HCT116 (cell line): ENCODE measurements around the gene SYNJ2. TPM values are rescaled to one million over a fixed set of nuclear protein-coding genes. Genes with fewer than 3 reads are reported as not detected.

Experiments
- ATAC-seq: fragments of 200-7000 bp; cut with Tn5 transposase; 2 replicates; pipeline ENCODE4 v1.9.1; 2020; ENCODE audit warnings: mild to moderate bottlenecking, moderate library complexity
- BruUV-seq: library from RNA; stranded (reverse); fragments of 400-500 nt; replicated peaks from 2 replicates; lab custom pipeline; 2021; lab: Mats Ljungman, UMichigan
- CTCF ChIA-PET: fragments of 300-600 bp; sonication (Branson Sonifier 250); formaldehyde crosslinking; loops from one replicate; lab custom pipeline; 2021; ENCODE audit warnings: antibody characterized with exemption; lab: Charles Lee
- POLR2A ChIA-PET: fragments of 300-600, 350-600 bp; sonication (Branson Sonifier 250); formaldehyde crosslinking; loops from one replicate; lab custom pipeline; 2021; ENCODE audit warnings: antibody characterized with exemption; lab: Charles Lee
- RAD21 ChIA-PET, 2 experiments: fragments of 300-600 bp; sonication (Branson Sonifier 250); formaldehyde crosslinking; loops; one replicate each; lab custom pipeline; 2023; ENCODE audit warnings: low total read pairs in 2 of 2; ENCODE audit not compliant: uncharacterized antibody in 2 of 2, unreplicated experiment in 2 of 2, low non-redundant PET in 1 of 2; lab: Charles Lee
- DNase-seq: peaks from one replicate; pipeline ENCODE4 v3.0.0-alpha.2; 2010; ENCODE audit warnings: low read depth, low spot score
- H2AFZ ChIP-seq: fragments of 200-600 bp; shearing (Covaris generic), sonication (generic); 2 replicates; pipeline ENCODE4 v1.6.1; 2017; ENCODE audit warnings: low read depth, mixed run types, mixed read lengths, antibody characterized with exemption, low read length; ENCODE audit not compliant: poor library complexity, severe bottlenecking
- H3K27ac ChIP-seq: 2 replicates; pipeline ENCODE4 v1.5.1; 2012; ENCODE audit warnings: low read depth, low read length
- H3K27me3 ChIP-seq: fragments of 200-600 bp; sonication (generic); 2 replicates; pipeline ENCODE4 v1.6.1; 2016; ENCODE audit warnings: mixed run types, low read length, mixed read lengths; ENCODE audit not compliant: insufficient read depth
- H3K36me3 ChIP-seq, 2 experiments: fragments of 200-500 bp in 1 of 2; fragments of 200-600 bp in 1 of 2; sonication (Bioruptor generic) in 1 of 2; sonication (generic) in 1 of 2; 2 replicates each; pipeline versions ENCODE4 v1.5.1 to v1.6.1; 2014 to 2016; ENCODE audit warnings: low read length in 2 of 2, inconsistent platforms in 1 of 2, mixed read lengths in 1 of 2, mixed run types in 1 of 2; ENCODE audit not compliant: insufficient read depth in 2 of 2, control insufficient read depth in 1 of 2
- H3K4me1 ChIP-seq, 2 experiments: fragments of 200-600 bp in 1 of 2; sonication (generic) in 1 of 2; 2 replicates each; pipeline versions ENCODE4 v1.5.1 to v1.6.1; 2012 to 2017; ENCODE audit warnings: low read length in 2 of 2, inconsistent platforms in 1 of 2, mild to moderate bottlenecking in 1 of 2, mixed read lengths in 1 of 2, mixed run types in 1 of 2, moderate library complexity in 1 of 2; ENCODE audit not compliant: insufficient read depth in 2 of 2, control insufficient read depth in 1 of 2
- H3K4me2 ChIP-seq: fragments of 200-600 bp; sonication (generic); 2 replicates; pipeline ENCODE4 v1.6.1; 2017; ENCODE audit warnings: mixed run types, low read length, mixed read lengths
- H3K4me3 ChIP-seq, 2 experiments: fragments of 200-600 bp in 1 of 2; sonication (generic) in 1 of 2; replicated peaks in 1 of 2; 2 replicates each; pipeline ENCODE4 v1.5.1; 2011 to 2016; ENCODE audit warnings: low read length in 2 of 2, control low read depth in 1 of 2, low read depth in 1 of 2, mild to moderate bottlenecking in 1 of 2, mixed read lengths in 1 of 2, mixed run types in 1 of 2
- H3K79me2 ChIP-seq: fragments of 200-600 bp; sonication (generic); 2 replicates; pipeline ENCODE4 v1.6.1; 2017; ENCODE audit warnings: mild to moderate bottlenecking, mixed run types, low read length, moderate library complexity, mixed read lengths; ENCODE audit not compliant: insufficient read depth
- H3K9ac ChIP-seq: fragments of 200-600 bp; sonication (generic); 2 replicates; pipeline ENCODE4 v1.6.1; 2016; ENCODE audit warnings: low read length, mixed read lengths
- H3K9me2 ChIP-seq: fragments of 200-600 bp; sonication (generic), shearing (Covaris generic); 2 replicates; pipeline ENCODE4 v1.6.1; 2017; ENCODE audit warnings: mixed run types, mild to moderate bottlenecking, moderate library complexity; ENCODE audit not compliant: insufficient read depth
- H3K9me3 ChIP-seq, 2 experiments: fragments of 200-500 bp in 1 of 2; fragments of 200-600 bp in 1 of 2; sonication (Bioruptor generic) in 1 of 2; sonication (generic) in 1 of 2; 2 replicates each; pipeline ENCODE4 v1.6.1; 2014 to 2017; ENCODE audit warnings: low read length in 2 of 2, mixed read lengths in 2 of 2, inconsistent platforms in 1 of 2, low read depth in 1 of 2, mild to moderate bottlenecking in 1 of 2, mixed run types in 1 of 2, moderate library complexity in 1 of 2; ENCODE audit not compliant: control insufficient read depth in 1 of 2, insufficient read depth in 1 of 2
- H4K20me1 ChIP-seq: fragments of 200-600 bp; sonication (generic), shearing (Covaris generic); 2 replicates; pipeline ENCODE4 v1.6.1; 2017; ENCODE audit warnings: mixed run types, mild to moderate bottlenecking, moderate library complexity; ENCODE audit not compliant: insufficient read depth
- CBX3 ChIP-seq: IDR thresholded peaks from 2 replicates; pipeline ENCODE4 v1.6.1; 2012; ENCODE audit warnings: low read depth
- CEBPB ChIP-seq: IDR thresholded peaks from 2 replicates; pipeline ENCODE4 v1.6.1; 2012; ENCODE audit warnings: low read depth
- EGR1 ChIP-seq: IDR thresholded peaks from 2 replicates; pipeline ENCODE4 v1.6.1; 2012; ENCODE audit warnings: low read depth
- ELF1 ChIP-seq: IDR thresholded peaks from 2 replicates; pipeline ENCODE4 v1.6.1; 2012; ENCODE audit warnings: low read depth, borderline replicate concordance
- EZH2 ChIP-seq: fragments of 200-600 bp; sonication (generic); IDR thresholded peaks from 2 replicates; pipeline ENCODE4 v1.6.1; 2017; ENCODE audit warnings: antibody characterized with exemption, mixed run types
- EZH2phosphoT487 ChIP-seq: fragments of 200-600 bp; IDR thresholded peaks from 2 replicates; pipeline ENCODE4 v1.6.1; 2018; ENCODE audit warnings: antibody characterized with exemption, borderline replicate concordance
- FOSL1 ChIP-seq: IDR thresholded peaks from 2 replicates; pipeline ENCODE4 v1.6.1; 2012; ENCODE audit warnings: low read depth
- JUND ChIP-seq: IDR thresholded peaks from 2 replicates; pipeline ENCODE4 v1.6.1; 2012
- MAX ChIP-seq: IDR thresholded peaks from 2 replicates; pipeline ENCODE4 v1.6.1; 2012
- POLR2A ChIP-seq: IDR thresholded peaks from 2 replicates; pipeline ENCODE4 v1.7.0; 2011; ENCODE audit warnings: borderline replicate concordance; ENCODE audit not compliant: insufficient read depth, insufficient read length; ENCODE audit errors: extremely low read depth
- POLR2AphosphoS5 ChIP-seq: IDR thresholded peaks from 2 replicates; pipeline ENCODE4 v1.6.1; 2011; ENCODE audit warnings: mild to moderate bottlenecking, low read depth, low read length, moderate library complexity
- REST ChIP-seq: IDR thresholded peaks from 2 replicates; pipeline ENCODE4 v1.6.1; 2012; ENCODE audit warnings: low read depth
- SIN3A ChIP-seq: IDR thresholded peaks from 2 replicates; pipeline ENCODE4 v1.6.1; 2012; ENCODE audit warnings: low read depth
- SP1 ChIP-seq: IDR thresholded peaks from 2 replicates; pipeline ENCODE4 v1.6.1; 2012; ENCODE audit warnings: low read depth
- YY1 ChIP-seq: IDR thresholded peaks from 2 replicates; pipeline ENCODE4 v1.6.1; 2011; ENCODE audit warnings: low read length, low read depth, moderate library complexity, mild to moderate bottlenecking; ENCODE audit not compliant: insufficient replicate concordance; ENCODE audit errors: extremely low read depth
- ZBTB33 ChIP-seq: IDR thresholded peaks from 2 replicates; pipeline ENCODE4 v1.6.1; 2011; ENCODE audit warnings: mild to moderate bottlenecking, low read length, moderate library complexity; ENCODE audit not compliant: insufficient replicate concordance; ENCODE audit errors: extremely low read depth
- ZNF274 ChIP-seq: fragments of 200-500 bp; sonication (Bioruptor generic); IDR thresholded peaks from 2 replicates; pipeline ENCODE4 v1.6.1; 2014; ENCODE audit warnings: mild to moderate bottlenecking, low read depth, low read length, inconsistent platforms
- intact Hi-C: fragments of 100-400 bp; cut with micrococcal nuclease; formaldehyde crosslinking; loops from 2 replicates; pipeline ENCODE4 v1.10.0; 2022
- total RNA-seq: library from RNA; stranded (reverse); gene quantifications from one replicate; pipeline ENCODE4 v1.2.1, GENCODE V29; 2021; ENCODE audit not compliant: unreplicated experiment

SYNJ2 gene
- total RNA-seq, 1 experiment from 2014 or later = 23.9 TPM

DNA sequence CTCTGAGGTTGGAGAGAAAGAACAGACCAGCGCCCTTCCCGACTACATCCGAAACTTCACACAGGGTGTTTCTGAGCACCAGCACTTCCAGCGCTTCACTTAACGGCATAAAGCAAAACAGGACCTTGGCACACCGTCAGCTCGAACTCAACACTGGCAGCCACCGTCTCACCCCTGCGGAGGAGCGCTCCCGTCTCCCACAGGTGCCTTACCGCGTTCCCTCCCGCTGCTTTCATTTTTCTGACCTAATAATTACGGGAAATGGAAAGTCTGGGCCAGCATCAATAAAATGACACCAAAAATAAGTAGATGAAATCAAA is 37.7 kb upstream of the SYNJ2 start:
- TF ChIP-seq REST (no peak), POLR2A (no peak), EGR1 (no peak), MAX (no peak), ZNF274 (no peak), SP1 (no peak), JUND (no peak), CBX3 (no peak), YY1 (no peak), ELF1 (no peak), POLR2AphosphoS5 (no peak), EZH2 (no peak), FOSL1 (no peak), SIN3A (no peak), CEBPB (no peak), ZBTB33 (no peak), EZH2phosphoT487 (no peak)
- no peaks in the 10 kb centered on the region for H3K9me2 ChIP-seq
- H3K9me3 ChIP-seq = no peaks in the 10 kb centered on the region
- H3K79me2 ChIP-seq = no peaks in the 10 kb centered on the region
- no peaks in the 10 kb centered on the region for H3K27me3 ChIP-seq
- RAD21 ChIA-PET = no interaction called here
- H3K36me3 ChIP-seq = peaks cover 14 to 22% of the 10 kb centered on the region in 2 experiments
- H3K4me1 ChIP-seq = no peaks in the 10 kb centered on the region
- H3K9ac ChIP-seq = no peak overlapping the region
- H3K27ac ChIP-seq = no peak overlapping the region
- no peak overlapping the region for H3K4me3 ChIP-seq
- no peak overlapping the region for H3K4me2 ChIP-seq
- no peak for DNase-seq
- no peaks in the 10 kb centered on the region for H4K20me1 ChIP-seq
- H2AFZ ChIP-seq = no peak overlapping the region
- CTCF ChIA-PET = no interaction called here
- no TSS peak for BruUV-seq
- POLR2A ChIA-PET = no interaction called here
- no peak for ATAC-seq
- intact Hi-C loops = loop anchor here (10.0 kb wide), 2 partner anchors 299 to 629 kb away; no protein-coding TSS in a partner anchor
